Measurements from ENCODE around the gene PI4KA.
"Not testable (repeated sequence)": the region's sequence is repeated elsewhere in the genome, so short reads cannot be mapped to it uniquely, and the experiment has no call there.

PI4KA gene

DNA sequence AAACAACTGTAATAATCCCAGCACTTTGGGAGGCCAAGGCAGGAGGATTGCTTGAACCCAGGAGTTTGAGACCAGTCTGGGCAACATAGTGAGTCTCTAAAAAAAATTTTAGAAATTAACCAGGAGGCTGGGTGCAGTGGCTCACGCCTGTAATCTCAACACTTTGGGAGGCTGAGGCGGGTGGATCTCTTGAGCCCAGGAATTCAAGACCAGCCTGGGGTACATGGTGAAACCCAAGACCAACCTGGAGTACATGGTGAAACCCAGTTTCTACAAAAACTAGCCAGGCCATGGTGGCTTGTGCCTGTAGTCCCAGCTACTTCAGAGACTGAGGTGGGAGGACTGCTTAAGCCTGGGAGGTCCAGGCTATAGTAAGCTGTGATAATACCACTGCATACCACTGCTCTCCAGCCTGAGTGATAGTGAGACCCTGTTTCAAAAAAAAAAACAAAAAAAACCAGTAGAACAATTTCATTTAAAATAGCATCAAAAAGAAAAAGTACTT is 11.2 kb downstream of the PI4KA start:
- TF ChIP-seq, protein P1, sequence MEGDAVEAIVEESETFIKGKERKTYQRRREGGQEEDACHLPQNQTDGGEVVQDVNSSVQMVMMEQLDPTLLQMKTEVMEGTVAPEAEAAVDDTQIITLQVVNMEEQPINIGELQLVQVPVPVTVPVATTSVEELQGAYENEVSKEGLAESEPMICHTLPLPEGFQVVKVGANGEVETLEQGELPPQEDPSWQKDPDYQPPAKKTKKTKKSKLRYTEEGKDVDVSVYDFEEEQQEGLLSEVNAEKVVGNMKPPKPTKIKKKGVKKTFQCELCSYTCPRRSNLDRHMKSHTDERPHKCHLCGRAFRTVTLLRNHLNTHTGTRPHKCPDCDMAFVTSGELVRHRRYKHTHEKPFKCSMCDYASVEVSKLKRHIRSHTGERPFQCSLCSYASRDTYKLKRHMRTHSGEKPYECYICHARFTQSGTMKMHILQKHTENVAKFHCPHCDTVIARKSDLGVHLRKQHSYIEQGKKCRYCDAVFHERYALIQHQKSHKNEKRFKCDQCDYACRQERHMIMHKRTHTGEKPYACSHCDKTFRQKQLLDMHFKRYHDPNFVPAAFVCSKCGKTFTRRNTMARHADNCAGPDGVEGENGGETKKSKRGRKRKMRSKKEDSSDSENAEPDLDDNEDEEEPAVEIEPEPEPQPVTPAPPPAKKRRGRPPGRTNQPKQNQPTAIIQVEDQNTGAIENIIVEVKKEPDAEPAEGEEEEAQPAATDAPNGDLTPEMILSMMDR (IDR thresholded peaks at IDR 0.05; ENCODE audit: low read length, missing control alignments) = no peak
- H3K4me3 ChIP-seq (replicated peaks; ENCODE audit: low read depth, low read length) = no peak overlapping the region
- DNase-seq (ENCODE audit: low read depth) = no peak

DNA sequence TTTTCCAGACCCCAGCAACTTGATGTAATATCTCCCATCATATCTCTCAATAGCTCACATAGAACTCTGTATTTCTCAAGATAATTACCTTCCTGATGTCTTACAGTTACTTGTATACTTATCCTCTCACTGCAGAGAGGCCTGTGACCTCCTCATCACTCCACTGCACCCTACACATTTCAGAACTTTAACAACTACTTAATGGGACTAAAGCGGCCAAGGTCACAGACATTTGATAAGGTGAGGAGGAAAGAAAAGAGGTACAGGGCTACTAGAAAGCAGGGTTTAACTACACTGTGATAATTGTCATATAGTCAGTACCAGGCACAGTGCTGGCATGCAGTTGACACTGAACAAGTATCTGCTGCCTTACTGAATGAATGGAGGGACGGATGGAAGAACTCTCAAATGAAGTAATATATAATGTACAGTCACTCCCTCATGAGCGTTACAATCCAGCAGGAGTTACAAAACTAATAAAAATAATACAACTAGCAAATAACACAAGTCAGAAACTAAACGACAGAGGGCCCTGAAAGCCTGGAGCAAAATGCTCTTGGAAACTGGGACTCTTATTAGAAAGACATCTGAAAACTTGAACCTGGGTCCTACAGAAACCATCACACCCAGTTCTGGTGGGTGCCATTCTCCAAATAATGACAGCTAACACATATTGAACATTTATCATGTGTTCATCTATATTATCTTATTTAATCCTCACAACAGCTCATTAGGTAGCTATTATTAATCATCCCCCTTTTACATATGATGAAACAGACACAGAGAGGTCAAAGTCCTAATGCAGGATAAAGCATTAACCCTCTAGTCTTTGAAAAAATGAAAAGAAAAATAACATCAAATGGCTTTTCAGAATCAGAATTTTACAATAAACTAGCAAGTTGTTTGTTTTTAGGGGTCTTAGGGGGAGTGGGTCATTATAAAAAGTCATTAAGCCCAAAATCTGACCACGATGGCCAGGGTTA is 14.3 kb downstream of the PI4KA start:
- TF ChIP-seq, protein P1 (IDR thresholded peaks at IDR 0.05; ENCODE audit: low read length, missing control alignments) = no peak
- no peak for DNase-seq (ENCODE audit: low read depth)
- no peak overlapping the region for H3K4me3 ChIP-seq (replicated peaks; ENCODE audit: low read depth, low read length)

DNA sequence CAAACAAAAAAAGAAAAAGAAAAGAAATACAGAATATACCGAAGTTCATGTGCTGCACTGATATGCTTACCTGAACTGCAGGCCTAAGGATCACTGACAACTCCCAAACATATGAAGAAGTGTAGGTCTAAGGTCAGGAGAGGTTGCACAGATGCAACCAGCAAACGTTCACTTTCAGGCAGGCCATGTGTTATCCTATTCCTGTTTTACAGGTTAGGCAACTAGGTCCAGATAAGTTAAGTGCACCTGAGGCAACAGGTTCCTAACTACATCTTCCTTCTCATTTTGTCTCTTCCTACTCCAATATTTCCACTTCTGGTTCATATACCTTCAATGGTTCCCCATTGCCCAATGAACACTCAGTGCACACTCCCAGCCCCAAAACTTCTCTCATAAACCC is 15.1 kb downstream of the PI4KA start:
- no peak for DNase-seq (ENCODE audit: low read depth)
- TF ChIP-seq, protein P1 (IDR thresholded peaks at IDR 0.05; ENCODE audit: low read length, missing control alignments) = no peak
- no peak overlapping the region for H3K4me3 ChIP-seq (replicated peaks; ENCODE audit: low read depth, low read length)

DNA sequence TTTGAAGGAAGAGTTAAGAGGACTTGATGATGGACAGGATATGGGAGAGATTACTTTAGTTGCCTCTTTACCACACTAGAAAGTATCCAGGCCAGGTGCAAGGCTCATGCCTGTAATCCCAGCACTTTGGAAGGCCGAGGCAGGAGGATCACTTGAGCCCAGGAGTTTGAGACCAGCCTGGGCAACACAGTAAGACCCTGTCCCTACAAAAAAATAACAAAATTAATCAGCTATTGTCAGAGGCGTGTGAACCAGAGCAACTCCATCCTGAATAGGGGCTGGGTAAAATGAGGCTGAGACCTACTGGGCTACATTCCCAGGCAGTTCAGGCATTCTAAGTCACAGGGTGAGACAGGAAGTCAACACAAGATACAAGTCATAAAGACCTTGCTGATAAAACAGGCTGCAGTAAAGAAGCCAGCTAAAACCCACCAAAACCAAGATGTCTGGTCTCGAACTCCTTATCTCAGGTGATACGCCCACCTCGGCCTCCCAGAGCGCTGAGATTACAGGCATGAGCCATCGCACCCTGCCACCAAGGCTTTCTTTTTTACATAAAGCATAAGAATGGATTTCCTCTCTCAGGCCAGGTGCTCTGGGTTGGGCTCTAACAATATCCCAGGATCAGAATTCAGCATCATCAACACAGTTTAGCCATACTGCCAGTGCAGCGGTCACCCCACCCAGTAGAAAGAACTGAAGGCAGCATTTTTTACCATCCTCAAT is 17.8 kb downstream of the PI4KA start:
- DNase-seq (ENCODE audit: low read depth) = no peak
- TF ChIP-seq, protein P1 (IDR thresholded peaks at IDR 0.05; ENCODE audit: low read length, missing control alignments) = no peak
- H3K4me3 ChIP-seq (replicated peaks; ENCODE audit: low read depth, low read length) = no peak overlapping the region

DNA sequence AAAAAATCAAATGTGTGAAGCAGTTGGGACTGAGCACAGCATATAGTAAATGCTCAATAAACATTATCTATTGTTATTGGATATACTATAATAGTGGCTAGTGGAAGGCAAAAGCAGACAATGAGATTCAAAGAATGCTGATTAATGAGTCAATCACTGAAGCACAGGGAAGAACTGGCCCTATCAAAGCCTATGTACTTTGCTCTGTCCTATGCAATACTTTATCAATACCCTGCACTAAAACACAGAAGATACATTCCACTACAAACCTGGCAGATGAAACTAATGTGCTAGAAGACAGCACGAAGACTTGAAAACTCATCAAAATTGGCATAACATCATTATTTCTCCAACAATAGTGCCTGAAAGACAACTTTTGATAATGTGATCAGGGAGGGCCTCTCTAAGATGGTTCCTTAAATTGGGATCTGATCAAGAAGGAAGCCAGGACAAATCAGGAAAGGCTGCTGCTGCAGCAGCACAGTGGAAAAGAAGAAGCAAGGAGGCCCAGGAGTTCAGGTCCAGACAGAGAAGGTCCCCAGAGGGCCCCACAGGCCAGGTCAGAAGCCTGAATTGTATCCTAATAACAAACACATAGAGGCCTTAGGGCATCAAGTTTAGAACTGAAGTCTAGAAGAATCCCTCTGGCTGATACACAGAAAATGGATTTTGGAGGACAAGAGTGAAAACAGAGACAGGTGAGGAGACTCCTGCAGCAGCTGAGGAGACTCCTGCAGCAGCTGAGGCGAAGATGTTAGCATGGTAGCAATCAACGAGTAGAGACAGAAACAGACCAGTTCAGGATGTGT is 18.6 kb downstream of the PI4KA start:
- TF ChIP-seq, protein P1 (IDR thresholded peaks at IDR 0.05; ENCODE audit: low read length, missing control alignments) = no peak
- no peak for DNase-seq (ENCODE audit: low read depth)
- no peak overlapping the region for H3K4me3 ChIP-seq (replicated peaks; ENCODE audit: low read depth, low read length)

DNA sequence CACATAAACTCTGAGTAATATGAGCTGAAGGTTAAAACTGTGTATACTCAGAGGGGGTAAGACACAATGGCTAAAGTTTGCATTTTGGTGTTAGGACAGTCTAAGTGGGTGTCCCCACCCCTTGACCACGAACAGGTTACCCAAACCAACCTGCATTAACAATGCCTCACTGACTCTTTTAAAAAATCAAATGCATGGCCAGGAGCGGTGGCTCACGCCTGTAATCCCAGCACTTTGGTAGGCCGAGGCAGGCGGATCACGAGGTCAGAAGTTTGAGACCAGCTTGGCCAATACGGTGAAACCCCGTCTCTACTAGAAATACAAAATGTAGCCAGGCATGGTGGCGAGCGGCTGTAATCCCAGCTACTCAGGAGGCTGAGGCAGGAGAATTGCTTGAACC is 19.3 kb downstream of the PI4KA start:
- not testable (repeated sequence) for H3K4me3 ChIP-seq (replicated peaks; ENCODE audit: low read depth, low read length); DNase-seq (ENCODE audit: low read depth)

Data from fibroblast of pulmonary artery (primary cell).